Psoas muscle (tissue), 8 donors: ENCODE data around the gene PLK5. TPM values are rescaled to one million over a fixed set of nuclear protein-coding genes. Genes with fewer than 3 reads are reported as not detected.
A peak's percentile ranks its signal among the peaks of the same experiment; 100 is the strongest.

Experiments
- ATAC-seq, 4 donors: fragments of 200-7000 bp; cut with Tn5 transposase; one replicate each; pipeline ENCODE4 v1.9.1; 2020; ENCODE audit warnings: moderate library complexity in 3 of 4, mild to moderate bottlenecking in 2 of 4
- DNase-seq, 2 donors: peaks; one replicate each; pipeline ENCODE4 v3.0.0-alpha.2; 2020
- H3K27ac ChIP-seq: fragments of 200-600 bp; one replicate; pipeline ENCODE4 v1.8.0; 2022
- H3K27me3 ChIP-seq, 3 donors: fragments of 200-600 bp in 1 of 3; one replicate each; pipeline versions ENCODE4 v1.6.1 to v1.8.0; 2013 to 2022; ENCODE audit warnings: low read length in 2 of 3, mild to moderate bottlenecking in 2 of 3, moderate library complexity in 1 of 3; ENCODE audit not compliant: insufficient read depth in 3 of 3
- H3K36me3 ChIP-seq, 2 donors: fragments of 200-600 bp in 1 of 2; one replicate each; pipeline versions ENCODE4 v1.6.1 to v1.8.0; 2013 to 2022; ENCODE audit warnings: low read depth in 1 of 2, mild to moderate bottlenecking in 1 of 2, moderate library complexity in 1 of 2; ENCODE audit not compliant: insufficient read depth in 1 of 2
- H3K4me1 ChIP-seq: fragments of 200-600 bp; one replicate; pipeline ENCODE4 v1.8.0; 2022
- H3K4me3 ChIP-seq: fragments of 200-600 bp; one replicate; pipeline ENCODE4 v1.8.0; 2022; ENCODE audit warnings: mild to moderate bottlenecking
- H3K9me3 ChIP-seq: fragments of 200-600 bp; one replicate; pipeline ENCODE4 v1.8.0; 2022
- WGBS, 3 donors: extraction: QIAGEN DNeasy Blood & Tissue Kit; methylation state at CpG; one replicate each; pipeline versions ENCODE4 v1.1.6 to v1.1.7; 2013; 5-methylcytosine and 5-hydroxymethylcytosine counted together
- intact Hi-C, 2 donors: fragments of 100-400 bp; cut with DNase I; formaldehyde crosslinking; loops; one replicate each; pipeline versions ENCODE4 v1.11.0 to v1.14.2; 2022
- polyA plus RNA-seq, 3 donors: library from polyadenylated mRNA; stranded (reverse); fragments of 200-250 nt; gene quantifications; one replicate each; pipeline ENCODE4 v1.2.3, GENCODE V29; 2013
- total RNA-seq, 4 donors: library from RNA; stranded (reverse); fragmentation: NEBNext Ultra II Directional in 2 of 4; extraction: Animal tissue kit (Norgen Biotek cat#: 25700) in 2 of 4; gene quantifications; one replicate each; pipeline versions ENCODE4 v1.2.1 to v1.2.4, GENCODE V29; 2021 to 2023
- TF ChIP-seq, protein P1 (sequence below): fragments of 200-600 bp; IDR thresholded peaks from one replicate; pipeline ENCODE4 v1.8.0; 2022; ENCODE audit warnings: antibody characterized with exemption
- donor health status: healthy with polysubstance abuse.
- donor health status: DM: no; HTN: no; CAD: no; lungs with moderate emphysema.
- donor health status: Bipolar disorder and iron deficiency.
- donor health status: healthy.
- donor health status: DM: yes; HTN: yes; CAD: no.
- donor health status: DM: no; HTN: no; CAD: no.
- donor health status: DM: no; HTN: no; CAD: no.
- donor health status: DM: yes; HTN: yes; CAD: no.

The PLK5 gene
- total and polyA plus RNA-seq, 7 donors, result 0.03 to 0.35 TPM; not detected in 5

DNA sequence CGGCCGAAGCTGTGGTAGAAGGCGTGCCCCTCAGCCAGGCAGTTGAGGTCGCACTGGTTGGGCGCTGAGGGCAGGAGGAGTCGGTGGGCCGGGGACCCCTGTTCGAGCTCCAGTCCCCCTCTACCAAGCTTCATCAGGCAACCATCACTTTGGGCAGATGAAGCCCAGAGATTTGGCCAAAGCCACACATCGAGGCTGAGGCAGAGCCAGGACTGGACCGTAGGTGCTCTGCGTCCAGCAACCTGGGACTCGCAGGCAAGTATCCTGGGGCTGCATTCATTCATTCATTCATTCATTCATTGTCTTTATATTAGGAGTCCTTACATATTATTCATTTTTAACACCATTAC is 15.4 kb upstream of the PLK5 start:
- H3K27ac ChIP-seq, result peak overlapping the region; percentile 88
- peaks cover 0 to 3% (median 0%) of the 10 kb centered on the region in 3 donors for H3K27me3 ChIP-seq
- WGBS, 3 donors, result 35 to 38% (median 37%) methylated on average over 11 to 12 of the region's 12 CpGs
- H3K4me1 ChIP-seq, result peaks cover 14% of the 10 kb centered on the region
- intact Hi-C loops, result loop anchor here in 1 of 2 donors (2.0 kb wide), 1 partner anchor 18 kb away; the partner anchor contains the start of genes PCSK4 and REEP6
- DNase-seq (no peak), ATAC-seq (no peak)
- H3K36me3 ChIP-seq, result peaks cover 0 to 7% of the 10 kb centered on the region in 2 donors
- peak overlapping the region; percentile 64 for H3K4me3 ChIP-seq
- no peaks in the 10 kb centered on the region for H3K9me3 ChIP-seq
- TF ChIP-seq, protein P1, sequence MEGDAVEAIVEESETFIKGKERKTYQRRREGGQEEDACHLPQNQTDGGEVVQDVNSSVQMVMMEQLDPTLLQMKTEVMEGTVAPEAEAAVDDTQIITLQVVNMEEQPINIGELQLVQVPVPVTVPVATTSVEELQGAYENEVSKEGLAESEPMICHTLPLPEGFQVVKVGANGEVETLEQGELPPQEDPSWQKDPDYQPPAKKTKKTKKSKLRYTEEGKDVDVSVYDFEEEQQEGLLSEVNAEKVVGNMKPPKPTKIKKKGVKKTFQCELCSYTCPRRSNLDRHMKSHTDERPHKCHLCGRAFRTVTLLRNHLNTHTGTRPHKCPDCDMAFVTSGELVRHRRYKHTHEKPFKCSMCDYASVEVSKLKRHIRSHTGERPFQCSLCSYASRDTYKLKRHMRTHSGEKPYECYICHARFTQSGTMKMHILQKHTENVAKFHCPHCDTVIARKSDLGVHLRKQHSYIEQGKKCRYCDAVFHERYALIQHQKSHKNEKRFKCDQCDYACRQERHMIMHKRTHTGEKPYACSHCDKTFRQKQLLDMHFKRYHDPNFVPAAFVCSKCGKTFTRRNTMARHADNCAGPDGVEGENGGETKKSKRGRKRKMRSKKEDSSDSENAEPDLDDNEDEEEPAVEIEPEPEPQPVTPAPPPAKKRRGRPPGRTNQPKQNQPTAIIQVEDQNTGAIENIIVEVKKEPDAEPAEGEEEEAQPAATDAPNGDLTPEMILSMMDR, result no peak

DNA sequence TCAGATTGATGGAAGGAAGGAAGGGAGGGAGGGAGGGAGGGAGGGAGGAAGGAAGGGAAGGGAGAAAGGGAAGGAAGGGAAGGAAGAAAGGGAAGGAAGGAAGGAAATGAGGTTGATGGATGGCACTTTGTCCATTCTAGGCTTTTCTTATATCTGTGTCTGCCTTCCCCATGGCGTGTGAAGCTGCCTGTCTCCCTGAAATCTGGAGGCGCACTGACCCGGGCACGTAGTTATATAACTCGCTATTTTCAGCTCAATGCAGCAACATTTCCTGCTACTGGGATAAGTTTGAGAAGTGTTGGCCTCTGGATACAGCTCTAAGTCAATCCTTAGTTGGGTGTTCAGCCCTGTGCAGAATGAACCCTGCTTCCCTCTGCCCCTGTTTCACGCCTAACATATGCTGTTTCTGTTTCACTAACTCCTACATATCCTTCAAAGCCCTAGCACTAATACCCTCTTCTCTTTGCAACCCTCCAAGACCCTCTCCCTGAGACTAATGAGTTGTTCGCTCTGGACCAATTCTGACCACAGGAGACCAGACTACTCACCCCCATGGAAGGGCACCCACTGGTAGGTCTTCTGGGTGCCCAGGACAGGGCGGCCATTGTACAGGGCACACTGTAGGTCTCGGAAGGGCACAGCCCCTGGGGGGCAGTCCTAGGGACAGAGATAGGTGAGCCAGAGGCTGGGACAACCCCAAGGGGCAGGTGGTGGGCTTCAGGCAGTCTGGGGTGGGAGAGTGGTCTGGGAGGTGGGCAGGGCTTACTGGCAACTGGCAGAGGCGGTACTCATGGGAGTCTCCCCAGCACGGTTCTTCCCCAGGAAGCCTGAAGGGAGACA is 14.1 kb upstream of the PLK5 start:
- H3K27me3 ChIP-seq, result peaks cover 0 to 3% (median 0%) of the 10 kb centered on the region in 3 donors
- TF ChIP-seq, protein P1, result no peak
- DNase-seq (no peak), ATAC-seq (no peak)
- intact Hi-C loops, result loop anchor here in 1 of 2 donors (2.0 to 5.0 kb wide), 2 partner anchors 19 to 228 kb away; partner anchors contain the start of genes PCSK4 and REEP6
- 57 to 63% (median 58%) methylated on average over 9 to 11 of the region's 11 CpGs for WGBS, 3 donors
- no peak overlapping the region for H3K4me3 ChIP-seq
- H3K9me3 ChIP-seq, result no peaks in the 10 kb centered on the region
- peak overlapping the region; percentile 41 for H3K27ac ChIP-seq
- H3K4me1 ChIP-seq, result peaks cover 11% of the 10 kb centered on the region
- peaks cover 0 to 7% of the 10 kb centered on the region in 2 donors for H3K36me3 ChIP-seq

DNA sequence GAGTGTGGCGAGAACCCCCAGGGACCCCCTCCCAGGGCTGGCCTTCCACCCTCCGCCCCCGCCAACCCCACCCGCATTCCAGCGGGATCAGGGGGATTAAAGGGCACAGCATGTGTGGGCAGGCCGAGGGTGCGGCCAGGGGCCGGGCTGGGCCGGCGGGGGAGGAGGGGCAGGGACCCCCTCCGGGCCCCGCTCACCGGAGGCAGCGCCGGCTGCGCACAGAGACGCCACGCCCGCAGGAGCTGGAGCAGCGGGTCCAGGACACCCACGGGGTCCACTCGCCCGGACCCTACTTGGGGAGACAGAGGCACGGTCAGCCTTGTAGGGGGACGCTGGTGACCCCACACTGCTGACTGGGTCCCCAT is 13.5 kb upstream of the PLK5 start:
- DNase-seq, result no peak
- H3K4me1 ChIP-seq, result peaks cover 11% of the 10 kb centered on the region
- peak overlapping the region; percentile 19 for H3K27ac ChIP-seq
- TF ChIP-seq, protein P1, result no peak
- H3K4me3 ChIP-seq, result no peak overlapping the region
- H3K36me3 ChIP-seq, result peaks cover 0 to 6% of the 10 kb centered on the region in 2 donors
- WGBS, 3 donors, result 28 to 52% (median 37%) methylated on average over 8 to 25 of the region's 25 CpGs
- no peak for ATAC-seq
- intact Hi-C loops, result loop anchor here in 1 of 2 donors (5.0 kb wide), 1 partner anchor 228 kb away; no protein-coding TSS in a partner anchor
- H3K27me3 ChIP-seq, result peaks cover 0 to 3% (median 0%) of the 10 kb centered on the region in 3 donors
- H3K9me3 ChIP-seq, result no peaks in the 10 kb centered on the region

DNA sequence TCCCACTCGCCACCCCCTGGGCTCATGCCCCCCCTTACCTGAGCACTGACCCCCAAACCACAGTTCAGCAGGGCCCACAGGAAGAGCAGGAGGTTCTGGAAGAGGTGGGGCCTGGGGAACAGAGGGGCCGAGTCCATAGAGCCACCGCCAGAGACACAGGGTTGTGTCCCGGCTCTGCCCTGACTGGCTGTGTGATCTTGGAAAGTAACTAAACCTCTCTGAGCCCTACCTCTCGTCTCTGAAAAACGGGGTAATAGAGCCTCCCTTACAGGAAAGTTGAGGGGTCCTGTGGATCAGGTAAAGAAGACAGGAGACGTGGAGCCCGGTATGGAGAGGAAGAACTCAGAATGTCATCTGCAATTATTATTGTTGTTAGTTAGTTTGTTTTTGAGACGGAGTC is 13.1 kb upstream of the PLK5 start:
- peaks cover 11% of the 10 kb centered on the region for H3K4me1 ChIP-seq
- peaks cover 0 to 3% (median 0%) of the 10 kb centered on the region in 3 donors for H3K27me3 ChIP-seq
- no peaks in the 10 kb centered on the region for H3K9me3 ChIP-seq
- no peak for ATAC-seq
- H3K36me3 ChIP-seq, result peaks cover 0 to 2% of the 10 kb centered on the region in 2 donors
- no peak for DNase-seq
- WGBS, 3 donors, result 39 to 55% (median 46%) methylated on average over 9 of the region's 9 CpGs
- H3K27ac ChIP-seq, result peak overlapping the region; percentile 19
- no peak overlapping the region for H3K4me3 ChIP-seq
- intact Hi-C loops, result loop anchor here in 1 of 2 donors (5.0 kb wide), 1 partner anchor 229 kb away; no protein-coding TSS in a partner anchor
- TF ChIP-seq, protein P1, result no peak
